K562 (cell line): ENCODE data around the gene RIC8B. TPM values are rescaled to one million over a fixed set of nuclear protein-coding genes. Genes with fewer than 3 reads are reported as not detected.

Experiments
- ATF1 ChIP-seq, 2 experiments: fragments of 450-650 bp in 1 of 2; IDR thresholded peaks; 2 replicates each; pipeline ENCODE4 v1.6.1; 2016; ENCODE audit warnings: missing compliant biosample characterization in 1 of 2, missing genetic modification characterization in 1 of 2
- CBFA2T3 ChIP-seq: fragments of 450-650 bp; IDR thresholded peaks from 2 replicates; pipeline ENCODE4 v1.6.1; 2017
- CHCHD3 ChIP-seq: fragments of 250-450 bp; sonication (Bioruptor Pico); IDR thresholded peaks from 2 replicates; pipeline ENCODE4 v2.1.2; 2022; ENCODE audit warnings: mild to moderate bottlenecking
- DNMT1 ChIP-seq: fragments of 450-650 bp; IDR thresholded peaks from 2 replicates; pipeline ENCODE4 v1.6.1; 2016; ENCODE audit warnings: antibody characterized with exemption, mild to moderate bottlenecking
- HIVEP1 ChIP-seq: fragments of 250-450 bp; sonication (Bioruptor Pico); IDR thresholded peaks from 2 replicates; pipeline ENCODE4 v1.4.0; 2020; ENCODE audit warnings: mild to moderate bottlenecking
- HNRNPLL ChIP-seq: fragments of 200-400 bp; formaldehyde crosslinking; IDR thresholded peaks from 2 replicates; pipeline ENCODE4 v1.6.1; 2017; ENCODE audit warnings: low read length, low read depth, mild to moderate bottlenecking; ENCODE audit not compliant: poor library complexity, severe bottlenecking
- HSF4 ChIP-seq: fragments of 250-450 bp; sonication (Bioruptor Pico); IDR thresholded peaks from 2 replicates; pipeline ENCODE4 v2.1.2; 2022; ENCODE audit warnings: mild to moderate bottlenecking, moderate library complexity, borderline replicate concordance
- JUN ChIP-seq, 2 experiments: sonication (generic) in 1 of 2; formaldehyde crosslinking in 1 of 2; IDR thresholded peaks; 2 replicates each; pipeline versions ENCODE4 v1.6.1 to v1.8.0; 2012 to 2022; ENCODE audit warnings: borderline replicate concordance in 2 of 2, mild to moderate bottlenecking in 2 of 2, improper control_type of control experiment in 1 of 2, low read depth in 1 of 2, low read length in 1 of 2, missing genetic modification reagents in 1 of 2
- MAZ ChIP-seq, 2 experiments: fragments of 450-650 bp in 1 of 2; sonication (generic) in 1 of 2; formaldehyde crosslinking; IDR thresholded peaks in 1 of 2; conservative IDR thresholded peaks in 1 of 2; 2 replicates each; pipeline versions ENCODE4 v1.4.0 to v1.5.0; 2020; ENCODE audit warnings: mild to moderate bottlenecking in 1 of 2, missing genetic modification reagents in 1 of 2
- OTX1 ChIP-seq: fragments of 450-650 bp; formaldehyde crosslinking; IDR thresholded peaks from 2 replicates; pipeline ENCODE4 v1.4.0; 2022; ENCODE audit warnings: mild to moderate bottlenecking
- RFX5 ChIP-seq: IDR thresholded peaks from 2 replicates; pipeline ENCODE4 v1.6.1; 2011; ENCODE audit warnings: low read depth, mild to moderate bottlenecking, improper control_type of control experiment, low read length
- SIN3B ChIP-seq: fragments of 450-650 bp; IDR thresholded peaks from 2 replicates; pipeline ENCODE4 v1.6.1; 2017; ENCODE audit warnings: low read depth, mild to moderate bottlenecking, moderate library complexity
- SOX6 ChIP-seq: fragments of 450-650 bp; IDR thresholded peaks from 2 replicates; pipeline ENCODE4 v1.6.1; 2014; ENCODE audit warnings: mild to moderate bottlenecking
- THRAP3 ChIP-seq: fragments of 450-650 bp; IDR thresholded peaks from 2 replicates; pipeline ENCODE4 v1.6.1; 2016; ENCODE audit warnings: mild to moderate bottlenecking, inconsistent platforms, borderline replicate concordance
- XRCC3 ChIP-seq: fragments of 450-650 bp; IDR thresholded peaks from 2 replicates; pipeline ENCODE4 v1.6.1; 2017; ENCODE audit warnings: mild to moderate bottlenecking, moderate library complexity
- ZC3H8 ChIP-seq: fragments of 450-650 bp; IDR thresholded peaks from 2 replicates; pipeline ENCODE4 v1.6.1; 2017
- ZKSCAN8 ChIP-seq: fragments of 200-800 bp; sonication (Bioruptor generic); IDR thresholded peaks from 2 replicates; pipeline ENCODE4 v1.6.1; 2016; ENCODE audit warnings: missing genetic modification characterization, missing compliant biosample characterization
- ZNF12 ChIP-seq: sonication (generic); formaldehyde crosslinking; IDR thresholded peaks from 2 replicates; pipeline ENCODE4 v1.4.0; 2020; ENCODE audit warnings: mild to moderate bottlenecking, missing genetic modification reagents
- ZNF133 ChIP-seq: fragments of 250-450 bp; sonication (Bioruptor Pico); IDR thresholded peaks from 2 replicates; pipeline ENCODE4 v1.4.0; 2020; ENCODE audit warnings: mild to moderate bottlenecking
- ZNF217 ChIP-seq: sonication (generic); formaldehyde crosslinking; IDR thresholded peaks from 2 replicates; pipeline ENCODE4 v1.8.0; 2022; ENCODE audit warnings: mild to moderate bottlenecking, missing genetic modification reagents
- ZNF280B ChIP-seq: fragments of 250-450 bp; sonication (Bioruptor Pico); IDR thresholded peaks from 2 replicates; pipeline ENCODE4 v1.5.1; 2021; ENCODE audit warnings: mild to moderate bottlenecking
- ZNF561 ChIP-seq: fragments of 450-650 bp; formaldehyde crosslinking; conservative IDR thresholded peaks from 2 replicates; pipeline ENCODE4 v1.4.0; 2020; ENCODE audit warnings: mild to moderate bottlenecking, moderate library complexity
- ZNF589 ChIP-seq: fragments of 200-800 bp; sonication (Bioruptor generic); IDR thresholded peaks from 2 replicates; pipeline ENCODE4 v1.6.1; 2016; ENCODE audit warnings: low read depth, missing genetic modification characterization, missing compliant biosample characterization
- polyA plus RNA-seq, 8 experiments: library from polyadenylated mRNA; depleted of rRNA in 4 of 8; stranded (reverse) in 5 of 8; unstranded in 3 of 8; fragments of >200 nt; fragmentation: Nextera tagmentation in 2 of 8; fragmentation: Illumina TruSeq in 1 of 8; extraction: Ambion mirVana in 2 of 8; extraction: Trizol in 1 of 8; gene quantifications; 2 replicates each; pipeline versions ENCODE4 v1.2.1 to v1.2.3, GENCODE V29; 2011 to 2014; ENCODE audit warnings: inconsistent platforms in 1 of 8, missing spikeins in 1 of 8
- total RNA-seq, 7 experiments: library from RNA; depleted of rRNA in 6 of 7; stranded (reverse); fragments of >200 nt in 6 of 7; fragmentation: Illumina TruSeq in 2 of 7; extraction: Trizol in 2 of 7; gene quantifications; 2 replicates each; pipeline versions ENCODE4 v1.2.1 to v1.2.3, GENCODE V29; 2011 to 2021; ENCODE audit warnings: low replicate concordance in 1 of 7
- TF ChIP-seq, protein P1 (sequence below): fragments of 450-650 bp; IDR thresholded peaks from 2 replicates; pipeline ENCODE4 v1.6.1; 2014; ENCODE audit warnings: low read depth, mild to moderate bottlenecking, moderate library complexity, borderline replicate concordance
- TF ChIP-seq, protein P2 (sequence below): sonication (generic); formaldehyde crosslinking; IDR thresholded peaks from 2 replicates; pipeline ENCODE4 v1.8.1; 2022; ENCODE audit warnings: missing genetic modification reagents

Gene RIC8B
- total and polyA plus RNA-seq, 9 of the 15 experiments (the other 6 are each of a cell fraction or from before 2014, with no cell fraction given) = 0.92 to 8.1 (median 4.8) TPM

- 0 out of 2 replicates have a peak, but pooled peaks have one; percentile 4 for TF ChIP-seq SIN3B
- no peak for TF ChIP-seq HNRNPLL
- no peak for TF ChIP-seq DNMT1
- no peak for TF ChIP-seq ZNF561
- peak; percentile 77 for TF ChIP-seq ATF1 (CRISPR knock-in tag; IDR thresholded peaks at IDR 0.05)
- TF ChIP-seq ATF1 (tag; IDR thresholded peaks at IDR 0.05) = peak; percentile 99
- no peak for TF ChIP-seq ZNF280B
- no peak for TF ChIP-seq ZKSCAN8
- no peak for TF ChIP-seq ZNF133
- TF ChIP-seq CHCHD3 (CRISPR knock-in tag) = no peak
- TF ChIP-seq RFX5 = no peak
- TF ChIP-seq XRCC3 = no peak
- TF ChIP-seq JUN (IDR thresholded peaks at IDR 0.05; ENCODE audit: borderline replicate concordance, low read depth, low read length) = no peak
- peak; percentile 21; the same call in 1 of the 2 replicates for TF ChIP-seq JUN (CRISPR knock-in tag; IDR thresholded peaks at IDR 0.05; ENCODE audit: borderline replicate concordance)
- TF ChIP-seq HIVEP1 (CRISPR knock-in tag) = no peak
- peak; percentile 88 for TF ChIP-seq ZNF589 (CRISPR knock-in tag)
- no peak for TF ChIP-seq ZC3H8
- TF ChIP-seq, protein P1, sequence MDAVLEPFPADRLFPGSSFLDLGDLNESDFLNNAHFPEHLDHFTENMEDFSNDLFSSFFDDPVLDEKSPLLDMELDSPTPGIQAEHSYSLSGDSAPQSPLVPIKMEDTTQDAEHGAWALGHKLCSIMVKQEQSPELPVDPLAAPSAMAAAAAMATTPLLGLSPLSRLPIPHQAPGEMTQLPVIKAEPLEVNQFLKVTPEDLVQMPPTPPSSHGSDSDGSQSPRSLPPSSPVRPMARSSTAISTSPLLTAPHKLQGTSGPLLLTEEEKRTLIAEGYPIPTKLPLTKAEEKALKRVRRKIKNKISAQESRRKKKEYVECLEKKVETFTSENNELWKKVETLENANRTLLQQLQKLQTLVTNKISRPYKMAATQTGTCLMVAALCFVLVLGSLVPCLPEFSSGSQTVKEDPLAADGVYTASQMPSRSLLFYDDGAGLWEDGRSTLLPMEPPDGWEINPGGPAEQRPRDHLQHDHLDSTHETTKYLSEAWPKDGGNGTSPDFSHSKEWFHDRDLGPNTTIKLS = peak; percentile 90; the same call in 1 of the 2 replicates
- no peak for TF ChIP-seq ZNF12 (CRISPR knock-in tag)
- 0 out of 2 replicates have a peak, but pooled peaks have one; percentile 48 for TF ChIP-seq OTX1 (CRISPR knock-in tag)
- peak; percentile 58 to 91 for TF ChIP-seq MAZ (CRISPR knock-in tag; conservative IDR thresholded peaks at IDR 0.05 in 1 of 2, IDR thresholded peaks at IDR 0.05 in 1 of 2)
- TF ChIP-seq CBFA2T3 = no peak
- no peak for TF ChIP-seq THRAP3
- TF ChIP-seq HSF4 = no peak
- TF ChIP-seq, protein P2, sequence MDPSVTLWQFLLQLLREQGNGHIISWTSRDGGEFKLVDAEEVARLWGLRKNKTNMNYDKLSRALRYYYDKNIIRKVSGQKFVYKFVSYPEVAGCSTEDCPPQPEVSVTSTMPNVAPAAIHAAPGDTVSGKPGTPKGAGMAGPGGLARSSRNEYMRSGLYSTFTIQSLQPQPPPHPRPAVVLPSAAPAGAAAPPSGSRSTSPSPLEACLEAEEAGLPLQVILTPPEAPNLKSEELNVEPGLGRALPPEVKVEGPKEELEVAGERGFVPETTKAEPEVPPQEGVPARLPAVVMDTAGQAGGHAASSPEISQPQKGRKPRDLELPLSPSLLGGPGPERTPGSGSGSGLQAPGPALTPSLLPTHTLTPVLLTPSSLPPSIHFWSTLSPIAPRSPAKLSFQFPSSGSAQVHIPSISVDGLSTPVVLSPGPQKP (CRISPR knock-in tag) = no peak
- TF ChIP-seq ZNF217 (CRISPR knock-in tag) = no peak
- TF ChIP-seq SOX6 = no peak
Measured at GRCh38 chr12:106774005-106774807, at the start of gene RIC8B (continued).
